GM12864 (cell line): ENCODE measurements around the gene BIRC2.

Experiments
- DNase-seq: peaks from one replicate; pipeline ENCODE4 v3.0.0-alpha.2; 2011; ENCODE audit warnings: low read depth
- H3K4me3 ChIP-seq: 2 replicates; pipeline ENCODE4 v1.5.1; 2011; ENCODE audit warnings: mild to moderate bottlenecking, low read depth, low read length, control low read depth
- CTCF ChIP-seq: IDR thresholded peaks from 2 replicates; pipeline ENCODE4 v1.5.1; 2011; ENCODE audit warnings: low read depth, mild to moderate bottlenecking, moderate library complexity, low read length, control low read depth, inconsistent platforms; ENCODE audit errors: missing control alignments

The BIRC2 gene

GRCh38 chr11:102317099-102317767 is 29.8 kb upstream of the BIRC2 start, which contains the start of gene BIRC3:
Gene BIRC3 (plus strand): TSS chr11:102317484. CDS start chr11:102324510, 7,026 bp downstream.
- peak; percentile 30 for TF ChIP-seq CTCF
- peak; percentile 99 for DNase-seq
- peak within 1 kb of the TSS; percentile 79 for H3K4me3 ChIP-seq

- TF ChIP-seq CTCF, result no peak
- H3K4me3 ChIP-seq, result peak overlapping the region; percentile 79
- DNase-seq, result no peak
Observed at GRCh38 chr11:102317768-102318103, 29.3 kb upstream of the BIRC2 start.

GRCh38 chr11:102318469-102318868 is 28.5 kb upstream of the BIRC2 start:
- DNase-seq, result no peak
- peak overlapping the region; percentile 79 for H3K4me3 ChIP-seq
- TF ChIP-seq CTCF, result no peak

- TF ChIP-seq CTCF, result no peak
- H3K4me3 ChIP-seq, result peak overlapping the region; percentile 79
- no peak for DNase-seq
Observed at GRCh38 chr11:102319544-102319943, 27.5 kb upstream of the BIRC2 start.

GRCh38 chr11:102320188-102320587 is 26.8 kb upstream of the BIRC2 start:
- DNase-seq, result no peak
- peak overlapping the region; percentile 79 for H3K4me3 ChIP-seq

GRCh38 chr11:102320679-102321078 is 26.3 kb upstream of the BIRC2 start:
- no peak for DNase-seq
- H3K4me3 ChIP-seq, result peak overlapping the region; percentile 79
- TF ChIP-seq CTCF, result no peak

More at GRCh38 chr11:102320188-102320587, 26.8 kb upstream of the BIRC2 start:
- TF ChIP-seq CTCF, result no peak

- TF ChIP-seq CTCF, result no peak
- no peak for DNase-seq
- peak overlapping the region; percentile 79; the same call in 1 of the 2 replicates for H3K4me3 ChIP-seq
Observed at GRCh38 chr11:102322560-102322959, 24.5 kb upstream of the BIRC2 start.
